ENCODE data around the gene PMF1. TPM values are rescaled to one million over a fixed set of nuclear protein-coding genes. Genes with fewer than 3 reads are reported as not detected.

PMF1 gene
- 64.5 TPM for polyA plus RNA-seq (2012; ENCODE audit: insufficient read length, low read depth)

- TF ChIP-seq, protein P1, sequence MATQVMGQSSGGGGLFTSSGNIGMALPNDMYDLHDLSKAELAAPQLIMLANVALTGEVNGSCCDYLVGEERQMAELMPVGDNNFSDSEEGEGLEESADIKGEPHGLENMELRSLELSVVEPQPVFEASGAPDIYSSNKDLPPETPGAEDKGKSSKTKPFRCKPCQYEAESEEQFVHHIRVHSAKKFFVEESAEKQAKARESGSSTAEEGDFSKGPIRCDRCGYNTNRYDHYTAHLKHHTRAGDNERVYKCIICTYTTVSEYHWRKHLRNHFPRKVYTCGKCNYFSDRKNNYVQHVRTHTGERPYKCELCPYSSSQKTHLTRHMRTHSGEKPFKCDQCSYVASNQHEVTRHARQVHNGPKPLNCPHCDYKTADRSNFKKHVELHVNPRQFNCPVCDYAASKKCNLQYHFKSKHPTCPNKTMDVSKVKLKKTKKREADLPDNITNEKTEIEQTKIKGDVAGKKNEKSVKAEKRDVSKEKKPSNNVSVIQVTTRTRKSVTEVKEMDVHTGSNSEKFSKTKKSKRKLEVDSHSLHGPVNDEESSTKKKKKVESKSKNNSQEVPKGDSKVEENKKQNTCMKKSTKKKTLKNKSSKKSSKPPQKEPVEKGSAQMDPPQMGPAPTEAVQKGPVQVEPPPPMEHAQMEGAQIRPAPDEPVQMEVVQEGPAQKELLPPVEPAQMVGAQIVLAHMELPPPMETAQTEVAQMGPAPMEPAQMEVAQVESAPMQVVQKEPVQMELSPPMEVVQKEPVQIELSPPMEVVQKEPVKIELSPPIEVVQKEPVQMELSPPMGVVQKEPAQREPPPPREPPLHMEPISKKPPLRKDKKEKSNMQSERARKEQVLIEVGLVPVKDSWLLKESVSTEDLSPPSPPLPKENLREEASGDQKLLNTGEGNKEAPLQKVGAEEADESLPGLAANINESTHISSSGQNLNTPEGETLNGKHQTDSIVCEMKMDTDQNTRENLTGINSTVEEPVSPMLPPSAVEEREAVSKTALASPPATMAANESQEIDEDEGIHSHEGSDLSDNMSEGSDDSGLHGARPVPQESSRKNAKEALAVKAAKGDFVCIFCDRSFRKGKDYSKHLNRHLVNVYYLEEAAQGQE (IDR thresholded peaks at IDR 0.05; ENCODE audit: insufficient read depth in 1 of 2, low read depth in 2 of 2, low read length in 2 of 2): peak in 1 of 2 experiments; percentile 64; a peak in 2 of 4 replicates
- TF ChIP-seq POLR2AphosphoS5 (IDR thresholded peaks at IDR 0.05; ENCODE audit: low read depth, low read length) (peak; percentile 91), FOXP2 (optimal IDR thresholded peaks at IDR 0.05; ENCODE audit: borderline replicate concordance, extremely low read depth, extremely low read length, insufficient read depth) (peak; percentile 82), TAF1 (IDR thresholded peaks at IDR 0.05; ENCODE audit: borderline replicate concordance, insufficient read depth, low read length) (peak; percentile 73), SIN3A (IDR thresholded peaks at IDR 0.05; ENCODE audit: borderline replicate concordance, insufficient read depth, low read length) (peak; percentile 42; the same call in 1 of the 2 replicates)
Measured at GRCh38 chr1:156212833-156213643, at the start of gene PMF1. TSS of gene PMF1 (plus strand) at chr1:156213007. CDS start at chr1:156213016, 9 bp downstream.

DNA sequence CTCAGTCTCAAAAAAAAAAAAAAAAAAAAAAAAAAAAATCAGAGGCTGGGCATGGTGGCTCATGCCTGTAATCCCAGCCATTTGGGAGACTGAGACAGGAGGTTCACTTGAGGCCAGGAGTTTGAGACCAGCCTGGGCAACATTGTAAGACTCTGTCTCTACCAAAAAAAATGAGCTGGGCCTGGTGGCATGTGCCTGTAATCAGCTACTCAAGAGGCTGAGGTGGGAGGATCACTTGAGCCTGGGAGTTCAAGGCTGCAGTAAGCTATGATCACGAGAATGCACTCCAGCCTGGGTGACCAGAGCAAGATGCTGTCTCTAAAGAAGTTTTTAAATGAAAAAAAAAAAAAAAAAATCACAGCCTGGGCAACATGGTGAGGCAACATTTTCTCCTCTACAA lies 49.1 kb upstream of the PMF1 start:
- TF ChIP-seq, protein P1 (IDR thresholded peaks at IDR 0.05; ENCODE audit: insufficient read depth in 1 of 2, low read depth in 2 of 2, low read length in 2 of 2): no peak
- TF ChIP-seq POLR2AphosphoS5 (IDR thresholded peaks at IDR 0.05; ENCODE audit: low read depth, low read length): no peak
- TF ChIP-seq SIN3A (IDR thresholded peaks at IDR 0.05; ENCODE audit: borderline replicate concordance, insufficient read depth, low read length): no peak
- no peak for TF ChIP-seq TAF1 (IDR thresholded peaks at IDR 0.05; ENCODE audit: borderline replicate concordance, insufficient read depth, low read length)
- TF ChIP-seq FOXP2 (optimal IDR thresholded peaks at IDR 0.05; ENCODE audit: borderline replicate concordance, extremely low read depth, extremely low read length, insufficient read depth): no peak

- TF ChIP-seq FOXP2 (optimal IDR thresholded peaks at IDR 0.05; ENCODE audit: borderline replicate concordance, extremely low read depth, extremely low read length, insufficient read depth) (no peak), TAF1 (IDR thresholded peaks at IDR 0.05; ENCODE audit: borderline replicate concordance, insufficient read depth, low read length) (no peak), SIN3A (IDR thresholded peaks at IDR 0.05; ENCODE audit: borderline replicate concordance, insufficient read depth, low read length) (no peak), POLR2AphosphoS5 (IDR thresholded peaks at IDR 0.05; ENCODE audit: low read depth, low read length) (no peak)
- TF ChIP-seq, protein P1 (IDR thresholded peaks at IDR 0.05; ENCODE audit: insufficient read depth in 1 of 2, low read depth in 2 of 2, low read length in 2 of 2): no peak
Measured at GRCh38 chr1:156164125-156164831, 48.5 kb upstream of the PMF1 start.

GRCh38 chr1:156165083-156165482 lies 47.7 kb upstream of the PMF1 start:
- TF ChIP-seq POLR2AphosphoS5 (IDR thresholded peaks at IDR 0.05; ENCODE audit: low read depth, low read length) (no peak), TAF1 (IDR thresholded peaks at IDR 0.05; ENCODE audit: borderline replicate concordance, insufficient read depth, low read length) (no peak), FOXP2 (optimal IDR thresholded peaks at IDR 0.05; ENCODE audit: borderline replicate concordance, extremely low read depth, extremely low read length, insufficient read depth) (no peak), SIN3A (IDR thresholded peaks at IDR 0.05; ENCODE audit: borderline replicate concordance, insufficient read depth, low read length) (no peak)
- TF ChIP-seq, protein P1 (IDR thresholded peaks at IDR 0.05; ENCODE audit: insufficient read depth in 1 of 2, low read depth in 2 of 2, low read length in 2 of 2): no peak

Data from PFSK-1 (cell line).